Measurements from ENCODE around the gene RXRA.

RXRA gene

DNA sequence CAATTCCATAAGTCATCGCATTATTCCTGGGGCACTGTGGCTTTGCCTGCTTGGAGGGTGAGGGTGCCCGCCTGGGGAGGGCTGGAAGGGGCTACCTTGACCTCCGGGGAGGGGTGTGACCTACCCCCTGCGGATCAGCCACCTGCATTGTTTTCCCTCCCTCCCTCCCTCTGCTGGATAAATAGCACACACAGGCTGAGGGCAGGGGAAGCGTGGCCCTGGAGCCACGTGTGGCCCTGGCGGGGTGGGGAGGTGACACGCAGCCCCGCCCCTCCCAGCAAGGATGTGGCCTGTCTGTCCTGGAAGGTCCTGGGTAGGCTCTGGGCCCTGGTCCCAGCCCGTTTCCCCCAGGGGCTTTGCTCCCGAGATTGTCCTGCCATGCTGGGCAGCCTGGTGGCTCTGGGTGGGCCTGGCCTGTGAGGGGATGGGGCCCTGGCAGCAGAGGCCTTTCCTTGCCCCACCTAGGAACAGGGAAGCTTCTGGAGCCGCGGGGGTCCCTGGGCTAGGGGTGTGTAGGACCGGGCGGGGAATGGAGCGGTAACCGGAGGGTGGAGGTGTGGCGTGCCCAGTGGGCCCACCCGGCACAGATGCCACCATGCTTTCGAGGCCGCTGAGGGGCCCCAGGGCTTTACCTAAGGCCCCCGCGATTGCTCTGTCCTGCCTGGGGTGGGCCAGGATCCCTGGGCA lies 33.4 kb downstream of the RXRA start:
- Histone ChIP-seq H3K36me3 (ENCODE audit: control insufficient read depth in 4 of 4, insufficient read depth in 4 of 4, low read length in 3 of 4) (no peaks in the 10 kb centered on the region), H3K27me3 (replicated peaks in 2 of 5; ENCODE audit: control insufficient read depth in 4 of 5, insufficient read depth in 5 of 5, low read length in 4 of 5) (no peaks in the 10 kb centered on the region), H3K27ac (ENCODE audit: insufficient read depth in 1 of 2, low read depth in 1 of 2, low read length in 2 of 2, poor library complexity in 1 of 2, severe bottlenecking in 2 of 2) (no peak overlapping the region), H3K4me1 (ENCODE audit: control extremely low read depth in 1 of 4, control insufficient read depth in 4 of 4, insufficient read depth in 4 of 4, low read length in 3 of 4) (peaks cover 0 to 59% (median 45%) of the 10 kb centered on the region in 4 experiments), H3K4me3 (ENCODE audit: control insufficient read depth in 1 of 7, extremely low read depth in 1 of 7, insufficient read depth in 4 of 7, low read depth in 2 of 7, low read length in 6 of 7) (peak overlapping the region in 1 of 7 experiments; percentile 26), H3K9me3 (ENCODE audit: control extremely low read depth in 1 of 5, control insufficient read depth in 4 of 5, insufficient read depth in 2 of 5, low read depth in 1 of 5, low read length in 4 of 5) (no peaks in the 10 kb centered on the region)
- CTCF ChIA-PET: interaction anchor here (1.3 to 1.8 kb wide), 2 partner anchors 37 to 83 kb away, joined by 3 to 7 read pairs; no protein-coding TSS in a partner anchor
- WGBS (ENCODE audit: insufficient coverage): 76% methylated on average over 14 of the region's 23 CpGs
- POLR2A ChIA-PET: no interaction called here
- no peak for DNase-seq

DNA sequence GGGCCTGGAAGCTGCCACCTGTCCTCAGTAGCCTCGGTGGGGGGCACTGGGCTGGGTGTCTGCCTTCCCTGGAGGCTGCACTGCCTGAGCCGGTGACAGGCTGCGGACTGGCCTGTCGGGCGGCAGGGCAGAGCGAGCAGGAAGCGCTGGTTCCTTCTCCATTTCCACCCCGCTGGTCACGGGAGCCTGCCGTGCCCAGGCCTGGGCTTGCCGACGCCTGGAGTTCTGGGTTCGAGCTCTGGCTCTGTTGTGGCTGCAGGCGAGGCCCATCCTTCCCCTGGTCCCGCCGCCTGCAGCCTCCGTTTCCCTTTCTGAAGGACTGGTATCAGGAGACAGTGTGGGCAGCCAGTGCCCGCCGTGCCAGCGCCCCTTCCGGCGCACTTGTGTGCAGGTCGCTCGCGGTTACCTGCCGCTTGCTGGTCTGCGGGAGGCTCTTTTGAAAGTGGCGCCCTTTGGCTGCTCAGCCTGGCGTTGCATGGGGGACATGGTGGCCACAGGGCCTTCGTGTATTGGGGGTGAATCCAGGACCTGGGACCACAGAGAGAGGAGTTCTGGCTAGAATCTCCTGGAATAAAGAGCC lies 34.0 kb downstream of the RXRA start:
- peak in 2 of 3 donors; percentile 50 to 57 for DNase-seq
- peaks cover 0 to 64% (median 47%) of the 10 kb centered on the region in 4 experiments for H3K4me1 ChIP-seq (ENCODE audit: control extremely low read depth in 1 of 4, control insufficient read depth in 4 of 4, insufficient read depth in 4 of 4, low read length in 3 of 4)
- 60% methylated on average over 26 of the region's 30 CpGs for whole genome bisulfite sequencing (ENCODE audit: insufficient coverage)
- H3K27ac ChIP-seq (ENCODE audit: insufficient read depth in 1 of 2, low read depth in 1 of 2, low read length in 2 of 2, poor library complexity in 1 of 2, severe bottlenecking in 2 of 2): no peak overlapping the region
- ChIA-PET POLR2A (interaction anchor here (0.6 kb wide), 1 partner anchor 31 kb away, joined by 3 read pairs; no protein-coding TSS in a partner anchor), CTCF (interaction anchor here (1.2 to 3.1 kb wide), 3 partner anchors 17 to 83 kb away, joined by 3 to 10 read pairs (median 7); no protein-coding TSS in a partner anchor)
- peak overlapping the region in 1 of 7 experiments; percentile 26 for H3K4me3 ChIP-seq (ENCODE audit: control insufficient read depth in 1 of 7, extremely low read depth in 1 of 7, insufficient read depth in 4 of 7, low read depth in 2 of 7, low read length in 6 of 7)
- no peaks in the 10 kb centered on the region for H3K27me3 ChIP-seq (replicated peaks in 2 of 5; ENCODE audit: control insufficient read depth in 4 of 5, insufficient read depth in 5 of 5, low read length in 4 of 5)
- no peaks in the 10 kb centered on the region for H3K9me3 ChIP-seq (ENCODE audit: control extremely low read depth in 1 of 5, control insufficient read depth in 4 of 5, insufficient read depth in 2 of 5, low read depth in 1 of 5, low read length in 4 of 5)
- no peaks in the 10 kb centered on the region for H3K36me3 ChIP-seq (ENCODE audit: control insufficient read depth in 4 of 4, insufficient read depth in 4 of 4, low read length in 3 of 4)

DNA sequence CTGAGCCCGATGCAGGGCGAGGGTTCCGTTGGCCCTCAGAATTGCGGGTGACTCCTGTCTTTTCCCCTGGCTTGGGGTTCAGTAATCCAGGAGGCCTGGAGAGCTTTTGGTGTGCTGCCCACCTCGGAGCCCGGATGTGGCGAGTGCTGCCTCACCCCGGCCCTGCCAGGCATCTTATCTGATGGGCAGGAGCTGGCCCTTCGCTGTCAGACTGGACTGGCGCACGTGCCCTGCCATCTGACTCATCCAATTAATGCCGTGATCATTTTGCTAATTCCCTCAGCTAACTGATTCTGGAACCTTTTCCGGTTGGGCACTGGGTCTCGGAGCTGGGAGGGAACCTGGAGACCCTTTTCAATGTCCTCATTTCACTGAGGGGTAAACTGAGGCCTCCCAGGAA lies 34.6 kb downstream of the RXRA start:
- WGBS (ENCODE audit: insufficient coverage): 93% methylated on average over 14 of the region's 14 CpGs
- POLR2A ChIA-PET: interaction anchor here (0.6 kb wide), 1 partner anchor 32 kb away, joined by 3 read pairs; no protein-coding TSS in a partner anchor
- Histone ChIP-seq H3K27me3 (replicated peaks in 2 of 5; ENCODE audit: control insufficient read depth in 4 of 5, insufficient read depth in 5 of 5, low read length in 4 of 5) (no peaks in the 10 kb centered on the region), H3K9me3 (ENCODE audit: control extremely low read depth in 1 of 5, control insufficient read depth in 4 of 5, insufficient read depth in 2 of 5, low read depth in 1 of 5, low read length in 4 of 5) (no peaks in the 10 kb centered on the region), H3K4me1 (ENCODE audit: control extremely low read depth in 1 of 4, control insufficient read depth in 4 of 4, insufficient read depth in 4 of 4, low read length in 3 of 4) (peaks cover 0 to 66% (median 51%) of the 10 kb centered on the region in 4 experiments), H3K36me3 (ENCODE audit: control insufficient read depth in 4 of 4, insufficient read depth in 4 of 4, low read length in 3 of 4) (no peaks in the 10 kb centered on the region), H3K4me3 (ENCODE audit: control insufficient read depth in 1 of 7, extremely low read depth in 1 of 7, insufficient read depth in 4 of 7, low read depth in 2 of 7, low read length in 6 of 7) (no peak overlapping the region), H3K27ac (ENCODE audit: insufficient read depth in 1 of 2, low read depth in 1 of 2, low read length in 2 of 2, poor library complexity in 1 of 2, severe bottlenecking in 2 of 2) (no peak overlapping the region)
- CTCF ChIA-PET: interaction anchor here (1.2 to 3.1 kb wide), 3 partner anchors 16 to 22 kb away, joined by 3 to 10 read pairs (median 6); no protein-coding TSS in a partner anchor
- DNase-seq: no peak

DNA sequence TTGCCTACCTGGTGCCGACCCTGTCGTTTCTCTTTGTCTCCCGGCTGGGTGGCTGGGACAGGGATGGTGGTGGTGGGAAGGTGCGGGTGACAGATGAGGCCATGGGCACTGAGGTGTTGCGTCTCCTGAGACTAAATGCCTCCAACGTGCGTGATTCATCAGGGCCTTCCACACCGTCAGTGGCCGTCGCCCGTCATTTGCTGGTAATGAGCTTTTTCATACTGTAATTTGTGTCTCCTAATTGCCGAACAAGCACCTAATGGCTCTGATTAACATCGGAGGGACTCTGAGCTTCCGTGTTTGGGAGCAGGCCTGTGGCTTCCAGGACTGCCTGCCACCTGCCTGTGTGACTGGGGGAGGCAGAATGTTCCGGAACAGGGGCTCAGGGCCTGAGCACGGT lies 35.2 kb downstream of the RXRA start:
- Histone ChIP-seq H3K4me3 (ENCODE audit: control insufficient read depth in 1 of 7, extremely low read depth in 1 of 7, insufficient read depth in 4 of 7, low read depth in 2 of 7, low read length in 6 of 7) (no peak overlapping the region), H3K27ac (ENCODE audit: insufficient read depth in 1 of 2, low read depth in 1 of 2, low read length in 2 of 2, poor library complexity in 1 of 2, severe bottlenecking in 2 of 2) (no peak overlapping the region), H3K27me3 (replicated peaks in 2 of 5; ENCODE audit: control insufficient read depth in 4 of 5, insufficient read depth in 5 of 5, low read length in 4 of 5) (no peaks in the 10 kb centered on the region), H3K36me3 (ENCODE audit: control insufficient read depth in 4 of 4, insufficient read depth in 4 of 4, low read length in 3 of 4) (no peaks in the 10 kb centered on the region), H3K9me3 (ENCODE audit: control extremely low read depth in 1 of 5, control insufficient read depth in 4 of 5, insufficient read depth in 2 of 5, low read depth in 1 of 5, low read length in 4 of 5) (no peaks in the 10 kb centered on the region), H3K4me1 (ENCODE audit: control extremely low read depth in 1 of 4, control insufficient read depth in 4 of 4, insufficient read depth in 4 of 4, low read length in 3 of 4) (peaks cover 0 to 66% (median 52%) of the 10 kb centered on the region in 4 experiments)
- WGBS (ENCODE audit: insufficient coverage): 99% methylated on average over 12 of the region's 16 CpGs
- no peak for DNase-seq
- CTCF ChIA-PET: interaction anchor here (1.1 to 3.1 kb wide), 5 partner anchors 13 to 35 kb away, joined by 3 to 10 read pairs (median 6); no protein-coding TSS in a partner anchor
- POLR2A ChIA-PET: no interaction called here

DNA sequence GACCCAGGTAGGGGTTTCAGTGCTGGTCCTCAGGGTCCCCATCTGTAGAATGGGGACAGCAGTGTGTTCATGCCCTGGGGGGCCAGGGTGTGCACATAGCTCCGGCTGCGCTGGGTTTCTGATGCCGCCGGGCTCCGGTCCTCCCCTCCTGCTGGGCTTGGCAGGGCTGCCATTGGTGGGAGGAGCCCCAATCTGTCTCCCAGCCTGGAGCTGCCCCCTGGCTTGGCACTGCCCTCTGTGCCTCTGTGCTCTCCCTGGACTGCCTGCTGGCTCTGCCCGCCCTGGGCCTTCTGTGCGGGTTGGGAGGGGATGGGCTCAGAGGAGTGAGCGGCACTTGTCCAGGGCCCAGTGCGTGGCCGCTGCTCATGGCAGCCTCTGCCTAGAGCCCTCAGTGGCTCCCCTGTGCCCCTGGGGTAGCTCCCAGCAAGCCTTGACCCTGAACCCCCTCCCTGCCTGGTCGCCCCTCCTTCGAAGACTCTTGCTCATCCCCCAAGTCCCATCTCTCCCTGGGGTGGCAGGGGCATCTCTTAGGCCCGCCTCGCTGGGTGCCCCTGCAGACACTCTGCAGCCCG lies 35.7 kb downstream of the RXRA start:
- no peaks in the 10 kb centered on the region for H3K27me3 ChIP-seq (replicated peaks in 2 of 5; ENCODE audit: control insufficient read depth in 4 of 5, insufficient read depth in 5 of 5, low read length in 4 of 5)
- DNase-seq: no peak
- 98% methylated on average over 10 of the region's 15 CpGs for WGBS (ENCODE audit: insufficient coverage)
- ChIA-PET POLR2A (no interaction called here), CTCF (interaction anchor here (1.1 to 3.1 kb wide), 6 partner anchors 8 to 34 kb away, joined by 3 to 10 read pairs (median 4); no protein-coding TSS in a partner anchor)
- H3K4me3 ChIP-seq (ENCODE audit: control insufficient read depth in 1 of 7, extremely low read depth in 1 of 7, insufficient read depth in 4 of 7, low read depth in 2 of 7, low read length in 6 of 7): no peak overlapping the region
- H3K9me3 ChIP-seq (ENCODE audit: control extremely low read depth in 1 of 5, control insufficient read depth in 4 of 5, insufficient read depth in 2 of 5, low read depth in 1 of 5, low read length in 4 of 5): no peaks in the 10 kb centered on the region
- no peaks in the 10 kb centered on the region for H3K36me3 ChIP-seq (ENCODE audit: control insufficient read depth in 4 of 4, insufficient read depth in 4 of 4, low read length in 3 of 4)
- peaks cover 0 to 66% (median 52%) of the 10 kb centered on the region in 4 experiments for H3K4me1 ChIP-seq (ENCODE audit: control extremely low read depth in 1 of 4, control insufficient read depth in 4 of 4, insufficient read depth in 4 of 4, low read length in 3 of 4)
- H3K27ac ChIP-seq (ENCODE audit: insufficient read depth in 1 of 2, low read depth in 1 of 2, low read length in 2 of 2, poor library complexity in 1 of 2, severe bottlenecking in 2 of 2): no peak overlapping the region

DNA sequence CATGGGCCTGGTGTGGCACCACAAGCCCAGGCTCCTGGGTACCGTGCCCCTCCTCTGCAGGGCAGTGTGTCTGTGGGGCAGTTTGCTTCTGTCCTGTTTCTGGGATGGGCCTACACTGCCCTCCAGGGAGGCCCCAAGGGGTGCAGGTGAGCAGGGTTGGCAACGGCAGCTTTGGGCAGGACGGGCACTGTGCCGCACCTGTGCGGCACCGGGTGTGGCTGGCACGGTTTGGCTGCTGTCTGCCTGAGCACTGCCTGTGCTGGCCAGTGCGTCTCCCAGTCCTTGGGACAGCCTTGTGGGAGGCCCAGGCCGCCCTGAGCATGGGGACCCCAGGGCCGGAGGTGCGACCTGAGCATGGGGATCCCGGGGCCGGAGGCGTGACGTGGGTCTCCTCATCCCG lies 37.2 kb downstream of the RXRA start:
- POLR2A ChIA-PET: no interaction called here
- H3K9me3 ChIP-seq (ENCODE audit: control extremely low read depth in 1 of 5, control insufficient read depth in 4 of 5, insufficient read depth in 2 of 5, low read depth in 1 of 5, low read length in 4 of 5): no peaks in the 10 kb centered on the region
- 97% methylated on average over 15 of the region's 16 CpGs for whole genome bisulfite sequencing (ENCODE audit: insufficient coverage)
- H3K4me3 ChIP-seq (ENCODE audit: control insufficient read depth in 1 of 7, extremely low read depth in 1 of 7, insufficient read depth in 4 of 7, low read depth in 2 of 7, low read length in 6 of 7): no peak overlapping the region
- no peaks in the 10 kb centered on the region for H3K36me3 ChIP-seq (ENCODE audit: control insufficient read depth in 4 of 4, insufficient read depth in 4 of 4, low read length in 3 of 4)
- CTCF ChIA-PET: interaction anchor here (1.3 to 3.1 kb wide), 4 partner anchors 14 to 19 kb away, joined by 3 to 10 read pairs (median 4); no protein-coding TSS in a partner anchor
- H3K27me3 ChIP-seq (replicated peaks in 2 of 5; ENCODE audit: control insufficient read depth in 4 of 5, insufficient read depth in 5 of 5, low read length in 4 of 5): no peaks in the 10 kb centered on the region
- peaks cover 0 to 63% (median 39%) of the 10 kb centered on the region in 4 experiments for H3K4me1 ChIP-seq (ENCODE audit: control extremely low read depth in 1 of 4, control insufficient read depth in 4 of 4, insufficient read depth in 4 of 4, low read length in 3 of 4)
- no peak overlapping the region for H3K27ac ChIP-seq (ENCODE audit: insufficient read depth in 1 of 2, low read depth in 1 of 2, low read length in 2 of 2, poor library complexity in 1 of 2, severe bottlenecking in 2 of 2)
- no peak for DNase-seq

Measured in common myeloid progenitor, CD34-positive (primary cell).